Measurements from ENCODE around the gene HOXD8.

DNA sequence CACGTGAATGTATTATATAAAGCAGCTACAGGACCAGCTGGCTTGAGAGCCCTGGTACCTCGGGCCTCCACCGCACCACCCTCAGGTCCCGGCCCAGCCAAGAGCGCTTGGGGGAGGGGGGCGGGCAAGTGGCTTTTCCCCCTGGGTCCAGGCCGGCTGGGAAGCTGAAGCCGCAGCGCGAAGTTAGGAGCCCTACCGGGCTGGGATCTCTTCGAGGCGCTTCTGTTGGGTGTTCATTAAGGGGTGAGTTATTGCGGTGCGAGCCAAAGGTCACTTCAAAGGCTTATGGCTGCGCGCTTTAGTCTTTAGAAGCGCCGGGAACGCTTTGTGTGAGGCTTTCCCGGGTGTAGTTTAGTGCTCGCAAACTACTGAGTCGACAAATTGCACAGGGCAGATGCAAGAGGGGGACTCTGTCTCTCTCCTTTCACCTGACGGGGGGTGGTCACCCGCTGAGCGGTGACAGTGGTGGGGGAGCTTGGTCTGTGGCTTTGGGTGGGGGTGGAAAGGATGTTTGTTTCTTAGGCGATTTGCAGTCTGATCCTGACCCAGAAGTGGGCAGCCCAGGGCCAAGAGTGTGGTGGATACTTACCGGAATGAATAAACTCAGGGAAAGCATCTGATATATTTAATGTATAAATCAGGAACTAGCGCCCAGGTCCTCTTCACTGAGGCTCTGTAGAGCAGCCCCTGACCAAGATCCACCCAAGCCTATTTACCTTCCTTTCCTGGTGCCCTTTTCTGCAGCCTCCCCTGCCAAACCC is 33.6 kb downstream of the HOXD8 start:
- TF ChIP-seq, protein P1, sequence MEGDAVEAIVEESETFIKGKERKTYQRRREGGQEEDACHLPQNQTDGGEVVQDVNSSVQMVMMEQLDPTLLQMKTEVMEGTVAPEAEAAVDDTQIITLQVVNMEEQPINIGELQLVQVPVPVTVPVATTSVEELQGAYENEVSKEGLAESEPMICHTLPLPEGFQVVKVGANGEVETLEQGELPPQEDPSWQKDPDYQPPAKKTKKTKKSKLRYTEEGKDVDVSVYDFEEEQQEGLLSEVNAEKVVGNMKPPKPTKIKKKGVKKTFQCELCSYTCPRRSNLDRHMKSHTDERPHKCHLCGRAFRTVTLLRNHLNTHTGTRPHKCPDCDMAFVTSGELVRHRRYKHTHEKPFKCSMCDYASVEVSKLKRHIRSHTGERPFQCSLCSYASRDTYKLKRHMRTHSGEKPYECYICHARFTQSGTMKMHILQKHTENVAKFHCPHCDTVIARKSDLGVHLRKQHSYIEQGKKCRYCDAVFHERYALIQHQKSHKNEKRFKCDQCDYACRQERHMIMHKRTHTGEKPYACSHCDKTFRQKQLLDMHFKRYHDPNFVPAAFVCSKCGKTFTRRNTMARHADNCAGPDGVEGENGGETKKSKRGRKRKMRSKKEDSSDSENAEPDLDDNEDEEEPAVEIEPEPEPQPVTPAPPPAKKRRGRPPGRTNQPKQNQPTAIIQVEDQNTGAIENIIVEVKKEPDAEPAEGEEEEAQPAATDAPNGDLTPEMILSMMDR (IDR thresholded peaks at IDR 0.05; ENCODE audit: insufficient read depth, low read length, poor library complexity, severe bottlenecking) = no peak
- TF ChIP-seq EZH2phosphoT487 (conservative IDR thresholded peaks at IDR 0.05; ENCODE audit: low read length) = no peak
